Middle frontal gyrus (tissue), 1 donor: Measurements from ENCODE around the gene PSME4.
"Not testable (repeated sequence)": the region's sequence is repeated elsewhere in the genome, so short reads cannot be mapped to it uniquely, and the experiment has no call there.

Experiments
- DNase-seq: peaks from one replicate; pipeline ENCODE4 v3.0.0-alpha.2; 2015; ENCODE audit warnings: low spot score; ENCODE audit errors: extremely low spot score

PSME4 gene

GRCh38 chr2:53964257-53964952, 6.4 kb downstream of the PSME4 start:
- DNase-seq = no peak

- DNase-seq = not testable (repeated sequence)
Measured at GRCh38 chr2:53961478-53962216, 9.1 kb downstream of the PSME4 start.

GRCh38 chr2:53960476-53960875, 10.3 kb downstream of the PSME4 start:
- DNase-seq = no peak

GRCh38 chr2:53958443-53958842, 12.3 kb downstream of the PSME4 start:
- no peak for DNase-seq

GRCh38 chr2:53952519-53952918, 18.3 kb downstream of the PSME4 start:
- DNase-seq = no peak

GRCh38 chr2:53949457-53949856, 21.3 kb downstream of the PSME4 start:
- DNase-seq = no peak

GRCh38 chr2:53945538-53945937, 25.3 kb downstream of the PSME4 start:
- DNase-seq = no peak

GRCh38 chr2:53944542-53944941, 26.3 kb downstream of the PSME4 start:
- DNase-seq = no peak

GRCh38 chr2:53942280-53942679, 28.5 kb downstream of the PSME4 start:
- no peak for DNase-seq

GRCh38 chr2:53941749-53942148, 29.0 kb downstream of the PSME4 start:
- DNase-seq = no peak

GRCh38 chr2:53939656-53940055, 31.1 kb downstream of the PSME4 start:
- DNase-seq = no peak

GRCh38 chr2:53938904-53939303, 31.9 kb downstream of the PSME4 start:
- no peak for DNase-seq

GRCh38 chr2:53933329-53933728, 37.5 kb downstream of the PSME4 start:
- no peak for DNase-seq

- DNase-seq = not testable (repeated sequence)
Measured at GRCh38 chr2:53926321-53926720, 44.5 kb downstream of the PSME4 start.

GRCh38 chr2:53913721-53914120, 57.1 kb downstream of the PSME4 start:
- no peak for DNase-seq

- no peak for DNase-seq
Measured at GRCh38 chr2:53911434-53912189, 59.2 kb downstream of the PSME4 start.

- no peak for DNase-seq
Measured at GRCh38 chr2:53907582-53907981, 63.2 kb downstream of the PSME4 start.

GRCh38 chr2:53905396-53905795, 65.4 kb downstream of the PSME4 start:
- no peak for DNase-seq

- no peak for DNase-seq
Measured at GRCh38 chr2:53903011-53903410, 67.8 kb downstream of the PSME4 start.

GRCh38 chr2:53901192-53901591, 69.6 kb downstream of the PSME4 start:
- DNase-seq = no peak

GRCh38 chr2:53896864-53897263, 73.9 kb downstream of the PSME4 start:
- DNase-seq = no peak
